ENCODE measurements around the gene RAB32.
"Not testable (repeated sequence)": the region's sequence is repeated elsewhere in the genome, so short reads cannot be mapped to it uniquely, and the experiment has no call there.

RAB32 gene

GRCh38 chr6:146553377-146554135 lies 9.9 kb downstream of the RAB32 start:
- Histone ChIP-seq H3K27ac (ENCODE audit: low read depth, low read length, poor library complexity, severe bottlenecking) (no peak overlapping the region), H3K9me3 (ENCODE audit: low read length) (no peaks in the 10 kb centered on the region), H3K4me2 (ENCODE audit: low read length) (no peak overlapping the region), H3K36me3 (ENCODE audit: insufficient read depth, low read length) (no peaks in the 10 kb centered on the region), H2AFZ (ENCODE audit: low read length) (no peak overlapping the region), H3K4me1 (ENCODE audit: insufficient read depth, low read length, severe bottlenecking) (no peaks in the 10 kb centered on the region), H3F3A (ENCODE audit: insufficient read depth, low read length) (no peaks in the 10 kb centered on the region), H3K9ac (ENCODE audit: low read length) (no peak overlapping the region), H3K27me3 (ENCODE audit: insufficient read depth, low read length) (no peaks in the 10 kb centered on the region), H3K9me2 (ENCODE audit: low read depth, low read length) (no peaks in the 10 kb centered on the region), H4K20me1 (ENCODE audit: insufficient read depth, low read length) (no peaks in the 10 kb centered on the region), H3K4me3 (ENCODE audit: low read depth, low read length, poor library complexity, severe bottlenecking) (no peak overlapping the region), H3K79me2 (ENCODE audit: insufficient read depth, low read length) (no peaks in the 10 kb centered on the region)
- TF ChIP-seq CTCF (IDR thresholded peaks at IDR 0.05; ENCODE audit: low read length): no peak
- no peak for TF ChIP-seq EZH2 (IDR thresholded peaks at IDR 0.05; ENCODE audit: borderline replicate concordance, low read length)

- H3K4me1 ChIP-seq (ENCODE audit: insufficient read depth, low read length, severe bottlenecking): no peaks in the 10 kb centered on the region
- H4K20me1 ChIP-seq (ENCODE audit: insufficient read depth, low read length): no peaks in the 10 kb centered on the region
- H3K9me3 ChIP-seq (ENCODE audit: low read length): no peaks in the 10 kb centered on the region
- no peaks in the 10 kb centered on the region for H3K27me3 ChIP-seq (ENCODE audit: insufficient read depth, low read length)
- H3K27ac ChIP-seq (ENCODE audit: low read depth, low read length, poor library complexity, severe bottlenecking): no peak overlapping the region
- no peak overlapping the region for H3K9ac ChIP-seq (ENCODE audit: low read length)
- TF ChIP-seq CTCF (IDR thresholded peaks at IDR 0.05; ENCODE audit: low read length): no peak
- no peak for TF ChIP-seq EZH2 (IDR thresholded peaks at IDR 0.05; ENCODE audit: borderline replicate concordance, low read length)
- no peak overlapping the region for H2AFZ ChIP-seq (ENCODE audit: low read length)
- H3K9me2 ChIP-seq (ENCODE audit: low read depth, low read length): no peaks in the 10 kb centered on the region
- H3K4me3 ChIP-seq (ENCODE audit: low read depth, low read length, poor library complexity, severe bottlenecking): no peak overlapping the region
- H3K79me2 ChIP-seq (ENCODE audit: insufficient read depth, low read length): no peaks in the 10 kb centered on the region
- no peak overlapping the region for H3K4me2 ChIP-seq (ENCODE audit: low read length)
- no peaks in the 10 kb centered on the region for H3F3A ChIP-seq (ENCODE audit: insufficient read depth, low read length)
- H3K36me3 ChIP-seq (ENCODE audit: insufficient read depth, low read length): no peaks in the 10 kb centered on the region
These were observed 17.0 kb downstream of the RAB32 start for GRCh38 chr6:146560607-146561006.

DNA sequence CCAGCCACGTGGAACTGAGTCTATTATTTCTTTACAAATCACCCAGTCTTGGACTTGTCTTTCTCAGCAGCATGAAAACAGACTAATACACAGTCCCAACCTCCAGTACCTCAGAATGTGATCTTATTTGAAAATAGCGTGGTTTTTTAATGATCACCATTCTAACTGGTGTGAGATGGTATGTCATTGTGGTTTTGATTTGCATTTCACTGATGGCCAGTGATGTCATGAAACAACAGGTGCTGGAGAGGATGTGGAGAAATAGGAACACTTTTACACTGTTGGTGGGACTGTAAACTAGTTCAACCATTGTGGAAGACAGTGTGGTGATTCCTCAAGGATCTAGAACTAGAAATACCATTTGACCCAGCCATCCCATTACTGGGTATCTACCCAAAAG lies 23.0 kb downstream of the RAB32 start:
- not testable (repeated sequence) for H3K79me2 ChIP-seq (ENCODE audit: insufficient read depth, low read length); H3K9me2 ChIP-seq (ENCODE audit: low read depth, low read length); H3K36me3 ChIP-seq (ENCODE audit: insufficient read depth, low read length); H3K9me3 ChIP-seq (ENCODE audit: low read length); H4K20me1 ChIP-seq (ENCODE audit: insufficient read depth, low read length); H2AFZ ChIP-seq (ENCODE audit: low read length); H3K4me3 ChIP-seq (ENCODE audit: low read depth, low read length, poor library complexity, severe bottlenecking); H3K27ac ChIP-seq (ENCODE audit: low read depth, low read length, poor library complexity, severe bottlenecking); H3F3A ChIP-seq (ENCODE audit: insufficient read depth, low read length); H3K9ac ChIP-seq (ENCODE audit: low read length); H3K4me2 ChIP-seq (ENCODE audit: low read length); H3K4me1 ChIP-seq (ENCODE audit: insufficient read depth, low read length, severe bottlenecking); H3K27me3 ChIP-seq (ENCODE audit: insufficient read depth, low read length)

- not testable (repeated sequence) for H3K36me3 ChIP-seq (ENCODE audit: insufficient read depth, low read length)
These were observed 25.0 kb downstream of the RAB32 start for GRCh38 chr6:146568619-146569018.

More at GRCh38 chr6:146568619-146569018, 25.0 kb downstream of the RAB32 start:
- not testable (repeated sequence) for H3K9ac ChIP-seq (ENCODE audit: low read length); H3K27ac ChIP-seq (ENCODE audit: low read depth, low read length, poor library complexity, severe bottlenecking); H4K20me1 ChIP-seq (ENCODE audit: insufficient read depth, low read length); H3K4me1 ChIP-seq (ENCODE audit: insufficient read depth, low read length, severe bottlenecking); H3F3A ChIP-seq (ENCODE audit: insufficient read depth, low read length); H3K9me2 ChIP-seq (ENCODE audit: low read depth, low read length); H3K27me3 ChIP-seq (ENCODE audit: insufficient read depth, low read length); H3K9me3 ChIP-seq (ENCODE audit: low read length); H3K4me3 ChIP-seq (ENCODE audit: low read depth, low read length, poor library complexity, severe bottlenecking); H3K4me2 ChIP-seq (ENCODE audit: low read length); H3K79me2 ChIP-seq (ENCODE audit: insufficient read depth, low read length); H2AFZ ChIP-seq (ENCODE audit: low read length)

Data from OCI-LY1 (cell line).